Stimulated activated naive CD8-positive, alpha-beta T cell treated with anti-CD3 and anti-CD28 coated beads, Interleukin-15, amount 100 ng/mL, for 72 hours (primary cell): Measurements from ENCODE around the gene FMNL2.
"Not testable (repeated sequence)": the region's sequence is repeated elsewhere in the genome, so short reads cannot be mapped to it uniquely, and the experiment has no call there.

Experiments
- ATAC-seq: fragments of 150-1000 bp; cut with Tn5 transposase; 2 replicates; pipeline ENCODE4 v1.10.0; 2021; ENCODE audit warnings: mild to moderate bottlenecking, moderate library complexity
- DNase-seq, 2 donors: peaks; one replicate each; pipeline ENCODE4 v3.0.0; 2021 to 2022
- H3K27ac Mint-ChIP-seq, 2 donors: one replicate each; pipeline ENCODE4 v1.8.0; 2022; ENCODE audit warnings: mild to moderate bottlenecking in 2 of 2, mixed read lengths in 2 of 2, moderate library complexity in 2 of 2
- H3K27me3 Mint-ChIP-seq: one replicate; pipeline ENCODE4 v1.8.0; 2022; ENCODE audit warnings: mixed read lengths
- H3K4me1 Mint-ChIP-seq: one replicate; pipeline ENCODE4 v1.8.0; 2022; ENCODE audit warnings: mild to moderate bottlenecking, mixed read lengths
- H3K4me3 Mint-ChIP-seq, 2 donors: one replicate each; pipeline ENCODE4 v1.8.0; 2022; ENCODE audit warnings: mild to moderate bottlenecking in 2 of 2, mixed read lengths in 2 of 2, moderate library complexity in 1 of 2
- H3K9me3 Mint-ChIP-seq, 2 donors: one replicate each; pipeline ENCODE4 v1.8.0; 2022; ENCODE audit warnings: mixed read lengths in 2 of 2

The FMNL2 gene

DNA sequence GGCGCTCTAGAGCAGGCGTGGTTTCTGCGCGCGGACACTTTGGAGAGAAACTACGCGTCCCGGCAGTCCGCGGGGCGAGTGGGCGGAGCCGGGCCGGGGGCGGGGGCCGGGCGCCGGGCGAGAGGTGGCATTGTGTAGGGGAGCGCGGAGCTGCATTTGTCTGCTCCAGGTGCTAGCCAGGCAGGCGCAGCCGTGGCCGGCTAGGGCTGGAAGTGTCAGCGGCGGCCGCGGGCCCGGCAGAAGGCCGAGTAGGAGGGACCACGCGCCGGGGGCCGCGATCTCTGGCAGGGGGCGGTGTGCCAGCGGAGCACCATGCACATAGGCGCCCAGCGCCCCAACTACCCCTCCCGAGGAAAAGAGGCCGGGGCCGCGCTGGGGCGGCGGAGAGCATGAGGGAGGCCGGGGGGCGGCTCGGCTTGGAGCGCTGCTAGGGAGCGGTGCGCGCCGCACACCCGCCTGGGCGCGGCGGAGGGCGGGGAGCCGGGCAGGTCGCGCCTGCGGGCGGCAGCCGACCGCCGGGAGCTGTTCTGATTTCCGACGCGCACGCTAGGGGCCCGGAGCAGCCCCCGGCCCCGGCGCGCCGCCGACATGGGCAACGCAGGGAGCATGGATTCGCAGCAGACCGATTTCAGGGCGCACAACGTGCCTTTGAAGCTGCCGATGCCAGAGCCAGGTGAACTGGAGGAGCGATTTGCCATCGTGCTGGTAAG is at the start of gene FMNL2:
Gene FMNL2, plus strand, starts transcription at position 159 of the 710 bp plus-strand sequence.
- ATAC-seq (peak; percentile 86), DNase-seq (peak; percentile 58 to 61)
- H3K4me1 Mint-ChIP-seq, result peaks cover 17% of the 10 kb centered on the region
- peak within 1 kb of the TSS; percentile 84 to 92 for H3K4me3 Mint-ChIP-seq
- H3K9me3 Mint-ChIP-seq, result no peaks in the 10 kb centered on the region
- peaks cover 61% of the 10 kb centered on the region for H3K27me3 Mint-ChIP-seq
- peak within 1 kb of the TSS; percentile 35 to 54 for H3K27ac Mint-ChIP-seq

DNA sequence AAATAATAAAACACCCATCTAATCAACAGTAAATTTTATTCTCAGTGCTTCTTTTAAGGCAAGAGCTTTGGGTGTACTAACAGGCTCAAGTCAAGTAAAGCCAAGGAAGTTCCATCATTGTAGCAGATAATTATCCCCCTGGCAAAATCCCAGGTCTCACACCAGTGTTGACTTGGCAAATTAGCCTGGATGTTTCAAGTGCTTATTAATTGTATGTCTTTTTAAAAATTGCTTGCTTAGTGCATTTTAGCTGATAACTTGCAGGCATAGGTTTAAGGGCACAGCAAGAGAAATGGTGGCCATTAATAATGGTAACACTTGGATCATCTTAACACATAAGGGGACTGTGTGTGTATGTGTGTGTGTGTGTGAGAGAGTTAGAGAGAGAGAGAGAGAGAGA is 42.0 kb upstream of the FMNL2 start:
- ATAC-seq (no peak), DNase-seq (no peak)
- Mint-ChIP-seq H3K27ac (no peak overlapping the region), H3K9me3 (no peaks in the 10 kb centered on the region), H3K4me1 (no peaks in the 10 kb centered on the region), H3K4me3 (no peak overlapping the region), H3K27me3 (peaks cover 8% of the 10 kb centered on the region)

DNA sequence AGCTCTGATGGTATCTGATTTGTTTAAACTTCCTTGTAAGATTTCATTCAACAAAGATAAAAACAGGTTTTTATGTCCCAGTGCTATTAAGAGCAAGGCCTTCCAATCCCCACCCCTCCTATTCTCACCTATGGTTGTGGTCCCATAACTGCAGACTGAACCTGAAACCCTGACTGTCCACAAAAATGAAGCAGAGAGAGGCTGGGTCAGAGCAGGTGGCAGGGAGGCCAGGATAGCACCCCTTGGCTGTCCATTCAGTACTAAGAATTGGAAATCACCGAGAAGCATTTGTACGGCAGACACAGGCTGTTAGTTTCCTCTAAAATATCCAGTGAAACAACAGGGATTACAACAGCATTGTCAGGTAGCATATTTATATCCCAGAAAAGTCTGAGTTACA is 37.3 kb upstream of the FMNL2 start:
- Mint-ChIP-seq H3K4me1 (no peaks in the 10 kb centered on the region), H3K4me3 (no peak overlapping the region), H3K27ac (no peak overlapping the region), H3K9me3 (no peaks in the 10 kb centered on the region), H3K27me3 (peaks cover 26% of the 10 kb centered on the region)
- DNase-seq, result no peak
- ATAC-seq, result no peak

DNA sequence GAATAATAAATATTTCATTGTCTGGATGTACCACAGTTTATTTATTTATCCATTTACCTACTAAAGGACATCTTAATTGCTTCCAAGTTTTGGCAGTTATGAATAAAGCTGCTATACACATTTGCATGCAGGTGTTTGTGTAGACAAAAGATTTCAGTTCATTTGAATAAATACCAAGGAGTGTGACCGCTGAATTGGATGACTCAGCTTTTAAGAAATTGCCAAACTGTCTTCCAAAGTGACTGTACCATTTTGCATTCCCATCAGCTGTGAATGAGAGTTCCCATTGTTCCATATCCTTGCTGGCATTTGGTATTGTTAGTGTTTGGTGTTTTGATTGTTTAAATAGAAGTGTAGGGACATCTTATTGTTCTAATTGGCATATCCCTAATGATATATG is 36.2 kb upstream of the FMNL2 start:
- DNase-seq (no peak), ATAC-seq (no peak)
- Mint-ChIP-seq H3K4me3 (no peak overlapping the region), H3K27ac (no peak overlapping the region), H3K4me1 (no peaks in the 10 kb centered on the region), H3K27me3 (peaks cover 26% of the 10 kb centered on the region), H3K9me3 (no peaks in the 10 kb centered on the region)

DNA sequence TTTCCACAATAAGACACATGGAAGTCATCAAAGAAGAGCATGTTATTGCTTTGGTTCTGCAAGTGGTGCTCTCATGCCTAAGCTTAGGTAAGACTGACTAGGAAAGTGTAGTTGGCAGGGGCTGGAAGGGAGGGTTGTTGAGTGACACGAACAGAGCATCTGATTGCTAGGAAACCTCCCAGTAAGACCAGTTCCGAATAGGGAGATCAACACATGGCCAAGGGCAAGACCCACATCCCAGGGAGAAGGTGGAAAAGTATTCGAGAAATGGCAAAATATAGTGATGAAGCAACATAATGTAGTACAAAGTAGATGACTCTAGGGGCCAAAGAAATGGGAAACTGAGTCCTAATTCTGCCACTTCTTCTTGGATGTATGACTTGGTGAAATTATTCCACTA is 33.8 kb upstream of the FMNL2 start:
- DNase-seq, result no peak
- Mint-ChIP-seq H3K4me3 (no peak overlapping the region), H3K9me3 (no peaks in the 10 kb centered on the region), H3K27me3 (peaks cover 26% of the 10 kb centered on the region), H3K27ac (no peak overlapping the region), H3K4me1 (no peaks in the 10 kb centered on the region)
- ATAC-seq, result no peak

DNA sequence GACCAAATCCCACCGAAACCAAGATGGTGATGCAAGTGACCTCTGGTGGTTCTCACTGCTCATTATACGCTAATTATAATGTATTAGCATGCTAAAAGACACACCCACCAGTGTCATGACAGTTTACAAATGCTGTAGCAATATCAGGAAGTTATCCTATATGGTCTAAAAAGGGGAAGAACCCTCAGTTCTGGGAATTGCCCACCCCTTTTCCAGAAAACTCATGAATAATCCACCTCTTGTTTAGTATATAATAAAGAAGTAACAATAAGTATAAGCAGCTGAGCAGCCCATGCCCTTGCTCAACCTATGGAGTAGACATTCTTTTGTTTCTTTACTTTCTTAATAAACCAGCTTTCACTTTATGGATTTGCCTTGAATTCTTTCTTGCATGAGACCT is 31.0 kb upstream of the FMNL2 start:
- no peak overlapping the region for H3K4me3 Mint-ChIP-seq
- peaks cover 26% of the 10 kb centered on the region for H3K27me3 Mint-ChIP-seq
- no peak for DNase-seq
- H3K27ac Mint-ChIP-seq, result no peak overlapping the region
- no peaks in the 10 kb centered on the region for H3K4me1 Mint-ChIP-seq
- H3K9me3 Mint-ChIP-seq, result no peaks in the 10 kb centered on the region
- no peak for ATAC-seq

DNA sequence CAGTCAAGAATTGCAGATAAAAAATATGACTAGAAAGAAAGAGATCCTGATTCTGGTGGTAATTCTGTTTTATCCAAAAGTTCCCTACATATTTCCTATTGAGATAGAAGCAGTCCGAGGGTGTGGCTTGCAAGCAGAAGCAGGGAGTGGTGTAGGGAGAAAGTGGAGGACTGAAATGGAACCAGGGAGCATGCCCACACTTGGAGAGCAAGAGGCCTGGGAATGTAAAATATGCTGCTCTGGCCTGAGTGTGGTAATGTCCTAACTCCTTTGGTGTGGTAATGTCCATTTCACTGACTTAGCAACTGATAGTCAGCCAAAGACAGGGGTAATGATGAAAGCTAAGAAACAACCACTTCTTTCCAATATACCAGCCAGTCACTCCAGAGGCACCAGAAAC is 30.1 kb upstream of the FMNL2 start:
- H3K27ac Mint-ChIP-seq, result no peak overlapping the region
- H3K4me3 Mint-ChIP-seq, result no peak overlapping the region
- no peaks in the 10 kb centered on the region for H3K9me3 Mint-ChIP-seq
- H3K27me3 Mint-ChIP-seq, result peaks cover 26% of the 10 kb centered on the region
- ATAC-seq (no peak), DNase-seq (no peak)
- no peaks in the 10 kb centered on the region for H3K4me1 Mint-ChIP-seq

DNA sequence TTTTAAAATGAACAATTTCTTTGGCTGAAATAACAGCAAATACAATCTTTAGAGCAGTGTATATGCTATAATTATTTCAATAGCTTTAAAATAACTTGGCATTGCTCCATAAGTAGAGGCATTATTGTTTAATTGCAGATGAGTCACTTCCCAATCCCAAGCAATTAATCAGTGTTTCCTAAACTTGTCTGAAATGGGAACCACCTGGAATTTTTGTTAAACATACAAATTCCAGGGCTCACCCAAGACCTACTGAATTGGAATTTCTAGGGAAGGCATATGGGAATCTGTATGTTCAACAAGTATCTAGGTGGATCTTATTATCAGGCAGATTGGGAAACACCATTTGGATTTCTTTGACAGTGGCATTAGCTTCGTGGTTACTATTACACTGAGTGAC is 27.1 kb upstream of the FMNL2 start:
- Mint-ChIP-seq H3K4me1 (no peaks in the 10 kb centered on the region), H3K9me3 (no peaks in the 10 kb centered on the region), H3K27me3 (peaks cover 8% of the 10 kb centered on the region), H3K27ac (no peak overlapping the region), H3K4me3 (no peak overlapping the region)
- DNase-seq (no peak), ATAC-seq (no peak)

DNA sequence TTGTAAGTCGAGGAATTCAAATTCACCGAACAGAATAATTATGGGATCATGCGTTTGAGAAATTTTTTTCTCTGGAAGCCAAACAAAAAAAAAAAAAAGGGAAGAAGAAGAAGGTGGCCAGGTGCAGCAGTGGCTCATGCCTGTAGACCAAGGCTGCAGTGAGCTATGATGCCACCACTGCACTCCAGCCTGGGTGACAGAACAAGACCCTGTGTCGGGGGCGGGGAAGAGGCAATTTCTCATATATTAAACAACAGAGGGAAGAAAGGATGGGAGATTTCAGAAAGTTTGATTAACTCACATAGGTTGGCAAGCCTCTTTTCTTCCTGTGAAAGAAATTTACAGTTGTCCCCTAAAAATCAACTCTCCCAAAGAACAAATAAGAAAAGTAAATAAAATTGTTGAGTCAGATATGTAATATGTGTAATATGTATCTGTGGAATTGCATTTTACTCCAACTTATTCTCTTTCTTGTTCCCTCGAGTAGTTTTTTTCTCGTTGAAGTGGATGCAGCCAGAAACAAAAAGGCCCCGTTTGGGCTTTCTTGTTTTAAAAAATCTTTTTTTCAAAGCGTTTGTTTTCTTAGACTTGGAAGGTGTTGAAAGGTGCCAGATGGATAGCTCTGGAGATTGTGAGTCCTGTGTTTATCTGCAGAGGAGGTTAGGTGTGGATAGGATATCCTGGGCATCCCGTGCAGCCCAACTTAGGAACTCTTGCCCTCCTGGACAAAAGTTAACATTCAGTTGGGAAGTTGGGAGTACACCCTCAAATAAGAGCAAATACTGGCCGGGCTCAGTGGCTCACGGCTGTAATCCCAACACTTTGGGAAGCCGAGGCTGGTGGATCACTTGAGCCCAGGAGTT is 25.4 kb upstream of the FMNL2 start:
- H3K27ac Mint-ChIP-seq, result no peak overlapping the region
- no peaks in the 10 kb centered on the region for H3K27me3 Mint-ChIP-seq

DNA sequence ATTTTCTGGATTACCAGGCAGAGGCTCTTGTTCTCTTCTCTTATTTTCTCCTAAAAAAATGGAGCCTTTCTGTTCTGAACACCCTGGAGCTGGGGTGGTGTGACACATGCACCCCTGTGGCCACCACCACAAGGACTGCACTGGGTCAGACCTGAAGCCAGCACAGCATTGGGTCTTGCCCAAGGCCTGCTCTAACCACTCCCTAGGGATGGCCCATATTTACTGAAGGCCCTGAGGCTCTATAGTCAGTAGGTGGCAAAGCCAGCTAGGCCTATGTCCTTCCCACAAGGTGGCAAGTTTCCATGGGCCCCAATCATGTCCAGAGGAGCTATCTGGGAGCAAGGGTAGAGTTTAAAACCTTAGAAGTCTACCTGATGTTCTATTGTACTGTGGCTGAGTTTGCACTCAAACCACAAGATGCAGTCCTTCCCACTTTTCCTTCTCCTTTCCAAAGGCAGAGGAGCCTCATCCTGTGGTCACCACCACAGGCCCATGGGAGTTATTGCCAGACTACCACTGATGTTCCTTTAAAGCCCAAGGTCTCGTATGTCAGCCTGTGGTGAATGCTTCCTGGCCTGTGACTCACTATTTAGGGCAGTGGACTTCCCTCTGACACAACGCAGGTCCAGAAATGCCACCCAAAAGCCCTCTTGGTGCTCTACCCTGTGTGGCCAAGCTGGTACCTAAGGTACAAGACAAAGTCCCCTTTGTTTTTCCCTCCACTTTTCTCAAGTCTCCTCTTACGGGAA is 15.0 kb upstream of the FMNL2 start:
- ATAC-seq (no peak), DNase-seq (no peak)
- no peaks in the 10 kb centered on the region for H3K4me1 Mint-ChIP-seq
- peaks cover 21% of the 10 kb centered on the region for H3K27me3 Mint-ChIP-seq
- H3K9me3 Mint-ChIP-seq, result no peaks in the 10 kb centered on the region
- no peak overlapping the region for H3K27ac Mint-ChIP-seq
- H3K4me3 Mint-ChIP-seq, result no peak overlapping the region

More for the DNA sequence above, 25.4 kb upstream of the FMNL2 start:
- no peaks in the 10 kb centered on the region for H3K9me3 Mint-ChIP-seq
- H3K4me1 Mint-ChIP-seq, result no peaks in the 10 kb centered on the region
- no peak overlapping the region for H3K4me3 Mint-ChIP-seq
- DNase-seq (no peak), ATAC-seq (no peak)

DNA sequence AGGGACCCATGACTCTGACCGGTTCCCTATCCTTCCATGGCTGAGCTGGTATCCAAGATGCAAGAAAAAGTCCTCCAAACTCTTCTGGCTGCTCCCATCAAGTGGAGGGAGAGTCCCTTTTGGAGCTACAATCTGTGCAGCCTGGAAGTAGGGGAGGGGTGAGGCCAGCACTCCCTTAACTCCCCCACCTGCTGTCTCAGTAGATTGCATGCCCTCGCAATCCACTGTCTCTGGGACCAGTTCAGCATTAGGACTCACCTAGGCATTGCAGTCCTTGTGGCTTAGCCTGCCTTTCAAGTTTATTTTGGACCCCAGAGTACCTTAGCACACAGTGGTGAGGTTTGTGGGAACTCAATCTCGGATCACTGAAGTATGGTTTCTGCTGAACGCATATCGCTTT is 14.2 kb upstream of the FMNL2 start:
- ATAC-seq (no peak), DNase-seq (no peak)
- Mint-ChIP-seq H3K4me1 (no peaks in the 10 kb centered on the region), H3K9me3 (no peaks in the 10 kb centered on the region), H3K27me3 (peaks cover 21% of the 10 kb centered on the region), H3K4me3 (no peak overlapping the region), H3K27ac (no peak overlapping the region)

DNA sequence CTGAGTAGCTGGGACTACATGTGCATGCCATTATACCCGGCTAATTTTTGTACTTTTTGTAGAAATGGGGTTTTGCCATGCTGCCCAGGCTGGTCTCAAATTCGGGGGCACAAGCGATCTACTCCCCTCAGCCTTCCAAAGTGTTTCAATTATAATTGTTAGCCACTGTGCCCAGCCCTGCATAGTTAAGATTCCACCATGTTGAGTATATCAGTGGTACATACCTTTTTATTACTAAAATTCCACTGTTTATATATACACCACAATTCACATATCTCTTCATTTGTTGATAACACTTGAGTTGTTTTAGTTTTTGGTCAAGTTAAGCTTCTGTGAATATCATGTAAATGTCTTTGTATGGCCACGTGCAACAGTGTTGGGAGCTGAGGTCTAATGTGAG is 12.8 kb upstream of the FMNL2 start:
- H3K9me3 Mint-ChIP-seq, result no peaks in the 10 kb centered on the region
- no peak for ATAC-seq
- DNase-seq, result no peak
- no peak overlapping the region for H3K27ac Mint-ChIP-seq
- H3K4me3 Mint-ChIP-seq, result no peak overlapping the region
- H3K27me3 Mint-ChIP-seq, result peaks cover 21% of the 10 kb centered on the region
- H3K4me1 Mint-ChIP-seq, result no peaks in the 10 kb centered on the region

DNA sequence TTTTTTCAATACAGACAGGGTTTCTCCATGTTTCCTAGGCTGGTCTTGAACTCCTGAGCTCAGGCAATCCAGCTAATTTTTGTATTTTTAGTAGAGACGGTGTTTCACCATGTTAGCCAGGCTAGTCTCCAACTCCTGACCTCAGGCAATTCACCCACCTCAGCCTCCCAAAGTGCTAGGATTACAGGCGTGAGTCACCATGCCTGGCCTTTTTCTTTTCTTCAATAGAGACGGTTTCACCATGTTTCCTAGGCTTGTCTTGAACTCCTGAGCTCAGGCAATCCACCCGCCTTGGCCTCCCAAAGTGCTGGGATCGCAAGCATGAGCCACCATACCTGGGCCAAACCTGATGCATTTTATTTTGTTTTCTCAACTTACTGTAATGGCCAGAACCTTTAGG is 9.8 kb upstream of the FMNL2 start:
- DNase-seq, H3K4me1 Mint-ChIP-seq, H3K4me3 Mint-ChIP-seq, ATAC-seq, H3K9me3 Mint-ChIP-seq, H3K27ac Mint-ChIP-seq: not testable (repeated sequence)
- peaks cover 18% of the 10 kb centered on the region for H3K27me3 Mint-ChIP-seq

DNA sequence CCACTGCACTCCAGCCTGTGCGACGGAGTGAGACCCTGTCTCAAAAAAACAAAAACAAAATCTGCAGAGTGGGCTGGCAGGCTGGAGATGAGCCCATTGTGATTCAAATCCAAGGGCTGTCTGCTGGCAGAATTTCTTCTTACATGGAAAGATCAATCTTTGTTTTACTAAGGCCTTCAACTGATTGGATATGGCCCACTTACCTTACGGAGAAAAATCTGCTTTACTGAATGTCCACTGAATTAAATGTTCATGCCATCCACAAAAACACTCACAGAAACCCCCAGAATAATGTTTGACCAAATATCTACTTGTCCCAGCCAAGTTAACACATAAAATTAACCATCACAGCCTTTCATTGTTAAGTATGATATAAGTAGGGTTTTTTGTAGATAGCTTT is 8.3 kb upstream of the FMNL2 start:
- H3K4me1 Mint-ChIP-seq, result no peaks in the 10 kb centered on the region
- H3K27me3 Mint-ChIP-seq, result peaks cover 20% of the 10 kb centered on the region
- ATAC-seq, result no peak
- no peak overlapping the region for H3K4me3 Mint-ChIP-seq
- H3K9me3 Mint-ChIP-seq, result no peaks in the 10 kb centered on the region
- H3K27ac Mint-ChIP-seq, result no peak overlapping the region
- no peak for DNase-seq

DNA sequence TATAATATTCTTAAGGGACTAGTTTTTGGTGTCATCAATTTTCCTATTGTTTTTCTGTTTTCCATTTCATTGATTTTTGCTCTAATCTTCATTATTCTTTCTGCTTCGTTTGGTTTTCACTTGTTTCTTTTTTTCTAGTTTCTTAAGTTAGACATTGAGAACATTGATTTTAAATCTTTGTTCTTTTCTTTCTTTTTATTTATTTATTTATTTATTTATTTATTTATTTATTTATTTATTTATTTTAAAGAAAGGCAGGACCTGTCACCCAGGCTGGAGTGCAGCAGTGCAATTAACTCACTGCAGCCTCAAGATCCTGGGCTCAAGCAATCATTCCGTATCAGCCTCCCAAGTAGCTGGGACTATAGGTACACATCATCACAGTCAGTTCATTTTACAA is 7.0 kb upstream of the FMNL2 start:
- H3K4me3 Mint-ChIP-seq, result no peak overlapping the region
- H3K27me3 Mint-ChIP-seq, result peaks cover 29% of the 10 kb centered on the region

More for the DNA sequence above, 7.0 kb upstream of the FMNL2 start:
- no peak for ATAC-seq
- Mint-ChIP-seq H3K4me1 (no peaks in the 10 kb centered on the region), H3K27ac (no peak overlapping the region), H3K9me3 (no peaks in the 10 kb centered on the region)
- DNase-seq, result no peak
